ENCODE measurements around the gene SNX32.
"Not testable (repeated sequence)": the region's sequence is repeated elsewhere in the genome, so short reads cannot be mapped to it uniquely, and the experiment has no call there.

SNX32 gene

DNA sequence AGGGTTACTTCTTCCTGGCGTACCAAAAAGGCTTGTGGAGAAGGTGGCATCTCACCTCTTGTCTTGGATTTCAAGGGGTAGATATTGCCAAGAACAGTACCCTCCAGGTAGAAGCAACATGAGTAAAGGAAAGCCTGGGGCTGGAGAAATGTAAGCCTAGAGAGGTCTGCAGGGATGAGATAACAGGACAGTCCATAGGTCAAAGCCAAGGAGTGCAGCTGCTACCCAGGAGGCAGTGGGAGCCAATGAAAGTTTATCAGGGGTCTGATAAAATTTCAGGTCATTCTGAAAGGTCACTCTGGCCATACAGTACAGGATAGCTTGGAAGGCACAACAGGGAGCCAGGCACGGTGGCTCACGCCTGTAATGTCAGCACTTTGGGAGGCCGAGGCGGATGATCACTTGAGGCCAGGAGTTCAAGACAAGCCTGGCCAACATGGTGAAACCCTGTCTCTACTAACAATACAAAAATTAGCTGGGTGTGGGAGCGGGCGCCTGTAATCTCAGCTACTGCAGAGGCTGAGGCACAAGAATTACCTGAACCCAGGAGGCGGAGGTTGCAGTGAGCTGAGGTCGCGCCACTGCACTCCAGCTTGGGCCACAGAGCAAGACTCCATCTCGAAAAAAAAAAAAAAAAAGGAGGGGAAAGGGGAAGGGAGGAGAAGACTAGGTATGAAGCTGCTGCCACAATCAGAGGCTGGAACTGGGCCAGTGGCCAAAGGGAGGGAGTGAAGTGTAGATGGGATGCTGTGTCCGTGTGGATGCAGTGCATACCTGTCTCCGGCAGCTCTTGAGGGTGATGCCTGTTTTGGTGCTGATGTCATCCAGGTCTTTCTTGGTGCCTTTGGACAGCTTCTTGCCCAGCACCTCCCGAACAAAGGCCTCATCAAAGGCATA, 53.3 kb downstream of the SNX32 start:
- Histone ChIP-seq H3K4me3 (ENCODE audit: insufficient read length, low read depth) (peak overlapping the region; percentile 48), H3K9me3 (ENCODE audit: insufficient read depth, low read length) (peaks cover 20% of the 10 kb centered on the region; the same call in 1 of the 2 replicates), H3K27me3 (ENCODE audit: insufficient read depth, insufficient read length) (peaks cover 14% of the 10 kb centered on the region), H3K4me1 (ENCODE audit: insufficient read depth, insufficient read length) (peaks cover 13% of the 10 kb centered on the region), H3K9ac (ENCODE audit: insufficient read length, low read depth) (peak overlapping the region; percentile 80), H3K36me3 (ENCODE audit: insufficient read depth, insufficient read length, low read length) (peaks cover 60% of the 10 kb centered on the region)
- TF ChIP-seq SUZ12 (IDR thresholded peaks at IDR 0.05; ENCODE audit: extremely low read depth, insufficient read depth, insufficient read length) (no peak), YY1 (IDR thresholded peaks at IDR 0.05; ENCODE audit: insufficient read depth, insufficient read length) (no peak), ZNF274 (IDR thresholded peaks at IDR 0.05; ENCODE audit: low read depth, low read length) (no peak)
- no peak for DNase-seq (ENCODE audit: low read depth, low spot score)

DNA sequence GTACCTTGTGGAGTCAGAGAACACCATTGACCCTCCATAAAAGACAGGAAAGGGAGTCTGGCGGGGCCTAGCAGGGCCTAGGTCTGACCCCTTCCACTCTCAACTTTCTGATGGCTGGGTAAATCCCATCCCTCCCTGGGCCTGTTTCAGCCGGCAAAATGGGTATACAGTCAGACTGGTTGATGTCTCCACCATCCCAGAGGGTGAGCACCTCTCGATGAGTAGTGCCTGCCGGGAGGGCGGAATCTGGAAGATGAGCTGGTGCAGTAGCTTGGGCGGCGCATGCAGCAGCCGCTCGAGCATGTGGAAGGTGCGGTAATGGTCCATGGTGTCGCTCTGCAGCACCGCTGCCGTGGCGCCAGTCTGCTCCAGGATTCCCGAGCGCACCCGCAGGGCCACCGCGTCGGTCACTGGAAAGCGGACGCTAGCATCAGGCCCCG, 54.0 kb downstream of the SNX32 start:
- no peak for DNase-seq (ENCODE audit: low read depth, low spot score)
- Histone ChIP-seq H3K27me3 (ENCODE audit: insufficient read depth, insufficient read length) (peaks cover 14% of the 10 kb centered on the region), H3K36me3 (ENCODE audit: insufficient read depth, insufficient read length, low read length) (peaks cover 60% of the 10 kb centered on the region), H3K4me3 (ENCODE audit: insufficient read length, low read depth) (peak overlapping the region; percentile 48), H3K9ac (ENCODE audit: insufficient read length, low read depth) (peak overlapping the region; percentile 80), H3K9me3 (ENCODE audit: insufficient read depth, low read length) (peaks cover 20% of the 10 kb centered on the region; the same call in 1 of the 2 replicates), H3K4me1 (ENCODE audit: insufficient read depth, insufficient read length) (peaks cover 14% of the 10 kb centered on the region)
- TF ChIP-seq SUZ12 (IDR thresholded peaks at IDR 0.05; ENCODE audit: extremely low read depth, insufficient read depth, insufficient read length), result no peak
- no peak for TF ChIP-seq YY1 (IDR thresholded peaks at IDR 0.05; ENCODE audit: insufficient read depth, insufficient read length)
- no peak for TF ChIP-seq ZNF274 (IDR thresholded peaks at IDR 0.05; ENCODE audit: low read depth, low read length)

DNA sequence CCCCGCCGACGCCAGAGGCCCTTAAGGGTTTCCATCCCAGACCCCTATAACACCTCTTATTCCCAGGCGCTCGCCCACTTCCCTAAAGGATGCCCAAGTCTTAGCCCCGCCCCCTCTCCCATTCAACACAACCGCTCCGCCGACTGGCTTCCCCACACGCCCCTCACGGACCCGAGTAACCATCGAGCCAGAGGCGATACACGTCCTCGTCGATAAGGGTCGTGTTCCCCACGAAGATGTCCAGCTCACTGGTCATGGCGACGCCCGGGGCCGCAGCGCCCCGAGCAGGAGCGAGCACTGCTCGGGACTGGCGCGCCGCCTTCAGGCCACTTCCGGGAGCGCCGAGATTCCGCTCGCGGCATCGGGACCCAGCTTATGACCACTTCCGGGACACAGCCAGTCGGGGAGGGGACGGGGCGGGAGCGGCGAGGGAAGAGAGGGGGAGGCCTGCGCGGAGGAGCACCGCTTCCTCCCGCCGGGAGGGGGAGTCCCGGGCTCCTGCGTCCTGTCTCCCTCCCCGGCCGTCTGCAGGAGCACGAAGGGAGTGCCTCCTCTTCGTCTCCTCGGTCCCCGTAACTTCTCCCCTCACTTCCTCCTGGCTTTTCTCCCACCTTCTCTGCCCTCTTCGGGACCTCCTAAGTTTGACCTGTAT, 54.5 kb downstream of the SNX32 start, which contains the start of gene FIBP:
TSS of gene FIBP (minus strand) at position 309 of the 652 bp plus-strand sequence. CDS start at position 256, 53 bp downstream.
- peaks cover 18% of the 10 kb centered on the region for H3K4me1 ChIP-seq (ENCODE audit: insufficient read depth, insufficient read length)
- DNase-seq (ENCODE audit: low read depth, low spot score), result peak; percentile 96
- peaks cover 14% of the 10 kb centered on the region for H3K27me3 ChIP-seq (ENCODE audit: insufficient read depth, insufficient read length)
- TF ChIP-seq ZNF274 (IDR thresholded peaks at IDR 0.05; ENCODE audit: low read depth, low read length) (no peak), YY1 (IDR thresholded peaks at IDR 0.05; ENCODE audit: insufficient read depth, insufficient read length) (peak; percentile 7)
- peak within 1 kb of the TSS; percentile 80 for H3K9ac ChIP-seq (ENCODE audit: insufficient read length, low read depth)
- peaks cover 59% of the 10 kb centered on the region for H3K36me3 ChIP-seq (ENCODE audit: insufficient read depth, insufficient read length, low read length)
- H3K9me3 ChIP-seq (ENCODE audit: insufficient read depth, low read length), result peaks cover 20% of the 10 kb centered on the region; the same call in 1 of the 2 replicates
- peak within 1 kb of the TSS; percentile 48 for H3K4me3 ChIP-seq (ENCODE audit: insufficient read length, low read depth)

DNA sequence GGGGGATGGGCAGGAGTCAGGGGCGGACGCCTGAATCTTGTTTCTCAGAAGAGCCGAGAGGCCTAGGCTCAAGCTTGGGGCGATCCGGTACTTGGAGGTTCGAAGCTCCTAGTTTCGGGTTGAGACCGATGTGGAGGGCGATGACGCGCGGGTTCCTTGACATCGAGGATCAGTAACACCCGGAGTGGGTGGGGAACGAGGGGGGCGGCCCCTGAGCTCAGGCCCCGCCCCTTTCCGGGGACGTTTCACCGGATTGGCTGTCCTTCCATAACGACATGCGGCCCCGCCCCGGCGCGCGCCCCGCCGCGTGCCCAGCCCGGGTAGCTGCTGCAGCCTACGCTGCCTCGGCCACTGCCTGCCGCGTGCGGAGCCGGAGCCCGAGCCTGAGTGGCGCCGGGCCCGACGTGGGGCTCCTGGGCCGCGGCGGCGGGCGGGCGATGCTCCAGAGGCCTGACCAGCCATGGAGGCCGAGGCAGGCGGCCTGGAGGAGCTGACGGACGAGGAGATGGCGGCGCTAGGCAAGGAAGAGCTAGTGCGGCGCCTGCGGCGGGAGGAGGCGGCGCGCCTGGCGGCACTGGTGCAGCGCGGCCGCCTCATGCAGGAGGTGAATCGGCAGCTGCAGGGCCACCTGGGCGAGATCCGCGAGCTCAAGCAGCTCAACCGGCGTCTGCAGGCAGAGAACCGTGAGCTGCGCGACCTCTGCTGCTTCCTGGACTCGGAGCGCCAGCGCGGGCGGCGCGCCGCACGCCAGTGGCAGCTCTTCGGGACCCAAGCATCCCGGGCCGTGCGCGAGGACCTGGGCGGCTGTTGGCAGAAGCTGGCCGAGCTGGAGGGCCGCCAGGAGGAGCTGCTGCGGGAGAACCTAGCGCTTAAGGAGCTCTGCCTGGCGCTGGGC, 56.8 kb downstream of the SNX32 start, which contains the start of gene CCDC85B:
TSS of gene CCDC85B (plus strand) at position 350 of the 895 bp plus-strand sequence. CDS start at position 461, 111 bp downstream.
- Histone ChIP-seq H3K9ac (ENCODE audit: insufficient read length, low read depth) (peak within 1 kb of the TSS; percentile 99), H3K4me1 (ENCODE audit: insufficient read depth, insufficient read length) (peaks cover 17% of the 10 kb centered on the region), H3K27me3 (ENCODE audit: insufficient read depth, insufficient read length) (peaks cover 14% of the 10 kb centered on the region), H3K4me3 (ENCODE audit: insufficient read length, low read depth) (peak within 1 kb of the TSS; percentile 89), H3K9me3 (ENCODE audit: insufficient read depth, low read length) (peaks cover 9% of the 10 kb centered on the region; the same call in 1 of the 2 replicates), H3K36me3 (ENCODE audit: insufficient read depth, insufficient read length, low read length) (peaks cover 55% of the 10 kb centered on the region)
- no peak for TF ChIP-seq SUZ12 (IDR thresholded peaks at IDR 0.05; ENCODE audit: extremely low read depth, insufficient read depth, insufficient read length)
- no peak for TF ChIP-seq YY1 (IDR thresholded peaks at IDR 0.05; ENCODE audit: insufficient read depth, insufficient read length)
- no peak for TF ChIP-seq ZNF274 (IDR thresholded peaks at IDR 0.05; ENCODE audit: low read depth, low read length)
- DNase-seq (ENCODE audit: low read depth, low spot score), result peak; percentile 90

DNA sequence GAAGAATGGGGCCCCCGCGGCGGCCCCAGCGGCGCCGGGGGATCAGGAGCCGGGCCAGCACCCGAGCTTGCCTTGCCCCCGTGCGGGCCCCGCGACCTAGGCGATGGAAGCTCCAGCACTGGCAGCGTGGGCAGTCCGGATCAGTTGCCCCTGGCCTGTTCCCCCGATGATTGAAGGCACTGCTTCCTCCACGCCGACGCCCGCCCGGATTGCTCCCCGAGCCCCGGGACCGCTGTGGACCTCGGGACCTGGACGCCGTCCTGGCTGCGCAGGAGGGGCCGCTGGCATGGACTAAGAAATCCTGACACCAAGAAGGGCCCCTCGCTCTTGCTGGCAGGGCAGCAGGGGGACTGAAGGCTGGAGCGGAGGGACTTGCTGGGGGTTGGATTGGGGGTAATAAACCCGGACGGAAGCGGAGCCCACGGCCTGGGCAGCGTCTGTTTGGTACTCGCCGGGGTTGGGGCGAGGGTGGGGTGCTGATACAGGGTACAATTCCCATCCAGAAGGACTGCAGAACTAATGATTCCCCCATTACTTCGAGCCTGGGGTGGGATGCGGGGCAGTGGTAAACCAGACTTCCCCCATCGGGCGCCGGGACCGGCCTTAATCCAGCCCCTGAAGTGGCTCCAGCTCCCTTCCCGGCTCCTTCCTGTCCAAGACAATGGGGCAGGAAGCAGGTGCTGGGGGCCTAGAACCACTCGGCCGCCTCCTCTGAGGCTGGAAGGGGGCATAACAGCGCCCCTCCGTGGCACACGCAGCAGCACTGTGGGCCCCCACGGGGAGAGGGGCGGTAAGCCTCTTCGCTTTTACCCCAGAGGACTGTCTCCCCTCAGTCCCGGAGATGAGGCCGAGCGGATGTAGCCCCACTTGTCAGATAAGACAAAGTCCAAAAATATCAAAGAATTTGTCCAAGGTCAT, 57.7 kb downstream of the SNX32 start:
- H3K4me3 ChIP-seq (ENCODE audit: insufficient read length, low read depth), result peak overlapping the region; percentile 89
- TF ChIP-seq SUZ12 (IDR thresholded peaks at IDR 0.05; ENCODE audit: extremely low read depth, insufficient read depth, insufficient read length), result no peak
- no peak for TF ChIP-seq YY1 (IDR thresholded peaks at IDR 0.05; ENCODE audit: insufficient read depth, insufficient read length)
- peaks cover 17% of the 10 kb centered on the region for H3K4me1 ChIP-seq (ENCODE audit: insufficient read depth, insufficient read length)
- H3K36me3 ChIP-seq (ENCODE audit: insufficient read depth, insufficient read length, low read length), result peaks cover 57% of the 10 kb centered on the region
- DNase-seq (ENCODE audit: low read depth, low spot score), result peak; percentile 63
- H3K9ac ChIP-seq (ENCODE audit: insufficient read length, low read depth), result peak overlapping the region; percentile 99
- H3K9me3 ChIP-seq (ENCODE audit: insufficient read depth, low read length), result no peaks in the 10 kb centered on the region; the same call in 1 of the 2 replicates
- H3K27me3 ChIP-seq (ENCODE audit: insufficient read depth, insufficient read length), result peaks cover 14% of the 10 kb centered on the region

DNA sequence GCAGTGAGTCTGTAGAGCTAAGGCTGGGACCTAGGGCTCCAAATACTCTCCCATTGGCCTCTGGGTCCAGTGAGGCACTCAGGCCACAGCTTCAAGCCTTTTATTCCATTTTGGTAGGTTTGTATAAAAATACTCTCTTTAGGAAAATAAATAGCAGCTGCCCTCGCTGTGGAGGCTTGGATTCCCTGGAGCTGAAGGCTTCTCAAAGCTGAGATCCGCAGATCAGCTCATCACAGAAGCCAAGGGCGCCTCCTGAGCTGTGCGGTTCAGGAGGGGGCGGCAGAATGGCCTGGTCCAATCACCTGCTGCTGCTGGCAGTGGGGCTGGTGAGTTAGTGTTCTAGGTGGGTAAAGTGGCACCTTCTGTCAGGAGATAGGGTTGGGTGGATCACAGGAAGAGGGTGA, 58.4 kb downstream of the SNX32 start:
- H3K9me3 ChIP-seq (ENCODE audit: insufficient read depth, low read length); DNase-seq (ENCODE audit: low read depth, low spot score): not testable (repeated sequence)
- H3K36me3 ChIP-seq (ENCODE audit: insufficient read depth, insufficient read length, low read length), result peaks cover 57% of the 10 kb centered on the region
- peak overlapping the region; percentile 89 for H3K4me3 ChIP-seq (ENCODE audit: insufficient read length, low read depth)
- H3K27me3 ChIP-seq (ENCODE audit: insufficient read depth, insufficient read length), result peaks cover 14% of the 10 kb centered on the region
- H3K4me1 ChIP-seq (ENCODE audit: insufficient read depth, insufficient read length), result peaks cover 17% of the 10 kb centered on the region
- peak overlapping the region; percentile 99 for H3K9ac ChIP-seq (ENCODE audit: insufficient read length, low read depth)

Data from NT2/D1 (cell line).